LNCAP (cell line): ENCODE data around the gene CLDN34.

Source experiments
- TF ChIP-seq, protein P1 (sequence below): fragments of 450-650 bp; IDR thresholded peaks from 2 replicates; pipeline ENCODE4 v1.5.1; 2017; ENCODE audit warnings: mild to moderate bottlenecking

The CLDN34 gene

DNA sequence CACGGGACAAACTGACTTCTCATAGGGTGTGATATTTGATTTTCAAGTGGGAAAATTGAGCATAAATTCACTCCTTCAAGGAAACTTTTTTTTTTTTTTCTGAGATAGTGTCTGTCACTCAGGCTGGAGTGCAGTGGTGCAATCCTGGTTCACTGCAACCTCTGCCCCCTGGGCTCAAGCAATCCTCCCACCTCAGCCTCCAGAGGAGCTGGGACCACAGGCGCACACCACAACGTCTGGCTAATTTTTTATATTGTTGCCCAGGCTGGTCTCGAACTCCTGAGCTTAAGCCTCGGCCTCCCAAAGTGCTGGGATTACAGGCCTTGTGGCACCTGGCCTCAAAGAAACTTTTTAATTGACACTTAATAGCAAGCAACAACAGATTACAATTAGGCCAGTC is 13.8 kb downstream of the CLDN34 start:
- TF ChIP-seq, protein P1, sequence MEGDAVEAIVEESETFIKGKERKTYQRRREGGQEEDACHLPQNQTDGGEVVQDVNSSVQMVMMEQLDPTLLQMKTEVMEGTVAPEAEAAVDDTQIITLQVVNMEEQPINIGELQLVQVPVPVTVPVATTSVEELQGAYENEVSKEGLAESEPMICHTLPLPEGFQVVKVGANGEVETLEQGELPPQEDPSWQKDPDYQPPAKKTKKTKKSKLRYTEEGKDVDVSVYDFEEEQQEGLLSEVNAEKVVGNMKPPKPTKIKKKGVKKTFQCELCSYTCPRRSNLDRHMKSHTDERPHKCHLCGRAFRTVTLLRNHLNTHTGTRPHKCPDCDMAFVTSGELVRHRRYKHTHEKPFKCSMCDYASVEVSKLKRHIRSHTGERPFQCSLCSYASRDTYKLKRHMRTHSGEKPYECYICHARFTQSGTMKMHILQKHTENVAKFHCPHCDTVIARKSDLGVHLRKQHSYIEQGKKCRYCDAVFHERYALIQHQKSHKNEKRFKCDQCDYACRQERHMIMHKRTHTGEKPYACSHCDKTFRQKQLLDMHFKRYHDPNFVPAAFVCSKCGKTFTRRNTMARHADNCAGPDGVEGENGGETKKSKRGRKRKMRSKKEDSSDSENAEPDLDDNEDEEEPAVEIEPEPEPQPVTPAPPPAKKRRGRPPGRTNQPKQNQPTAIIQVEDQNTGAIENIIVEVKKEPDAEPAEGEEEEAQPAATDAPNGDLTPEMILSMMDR, result no peak

DNA sequence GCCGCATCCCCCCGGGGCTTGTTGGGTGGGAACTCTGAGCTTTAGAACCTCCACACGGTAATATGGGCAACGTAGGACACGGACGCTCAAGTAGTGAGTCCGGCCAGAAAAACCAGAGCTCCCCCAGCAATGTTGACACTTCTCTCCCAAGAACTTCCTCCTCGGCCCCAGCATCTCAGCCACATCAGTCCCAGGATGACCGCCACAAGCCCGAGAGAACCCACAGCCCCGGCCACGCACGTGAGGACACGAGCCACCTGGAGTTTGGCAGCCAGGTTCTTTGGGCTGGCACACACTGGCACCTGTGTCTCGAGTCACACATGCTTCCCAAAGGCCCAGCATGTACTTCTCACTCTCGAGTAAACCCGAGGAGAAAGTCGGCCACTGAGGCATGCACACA is 16.3 kb downstream of the CLDN34 start:
- TF ChIP-seq, protein P1, result no peak

DNA sequence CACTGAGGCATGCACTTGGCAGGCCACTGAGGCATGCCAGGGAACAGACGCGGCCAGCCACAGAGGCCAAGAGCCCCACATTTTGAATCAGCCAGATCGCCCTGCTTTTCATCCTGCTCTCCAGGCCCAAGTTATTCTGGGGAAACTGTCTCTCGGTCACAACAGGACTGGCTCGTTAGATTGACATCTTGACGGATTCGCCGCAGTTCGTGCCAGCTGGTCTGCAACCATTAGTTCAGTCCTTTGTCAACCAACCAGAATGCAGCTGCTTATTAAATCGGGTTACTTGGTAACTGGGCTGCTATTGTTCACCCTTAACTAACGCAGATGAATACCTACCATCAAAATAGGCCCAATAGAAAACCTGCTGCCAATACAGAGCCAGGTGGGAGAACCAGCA is 16.7 kb downstream of the CLDN34 start:
- TF ChIP-seq, protein P1, result no peak

DNA sequence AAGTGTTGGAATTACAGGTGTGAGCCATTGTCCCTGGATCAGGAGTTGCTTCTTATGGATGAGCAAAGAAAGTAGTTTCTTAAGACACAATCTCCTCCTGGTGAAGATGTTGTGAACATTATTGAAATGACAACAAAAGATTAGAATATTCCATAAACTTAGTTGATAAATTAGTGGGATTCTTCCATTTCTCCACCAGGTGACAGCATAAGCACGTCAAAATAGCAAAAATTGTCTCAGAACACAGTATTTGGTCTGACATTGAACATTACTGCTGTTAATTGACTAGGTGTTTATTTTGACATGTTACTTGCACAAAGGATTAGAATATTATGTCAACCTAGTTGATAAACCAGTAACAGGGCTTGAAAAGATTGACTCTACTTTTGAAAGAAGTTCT is 21.6 kb downstream of the CLDN34 start:
- TF ChIP-seq, protein P1, result peak; percentile 58

DNA sequence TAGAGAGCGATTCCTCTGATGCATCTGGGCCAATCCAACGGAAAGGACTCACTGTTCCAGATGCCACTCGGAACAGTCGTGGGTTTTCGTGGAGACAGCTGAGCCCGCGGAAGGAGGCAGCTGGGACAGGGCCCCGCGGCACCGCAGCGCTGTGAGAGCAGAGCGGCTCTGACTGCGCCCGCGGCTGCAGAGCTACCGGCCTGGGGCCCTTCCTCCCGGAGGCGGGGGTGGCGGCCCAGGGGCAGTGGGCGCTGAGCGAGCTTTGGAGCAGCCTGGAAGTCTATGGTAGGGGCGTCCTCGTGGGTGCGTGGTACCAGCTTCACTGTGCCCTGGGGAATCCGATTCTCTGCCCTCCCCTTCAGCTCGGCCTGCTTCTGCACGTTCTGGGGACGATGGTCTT is 24.9 kb downstream of the CLDN34 start:
- TF ChIP-seq, protein P1, result no peak

DNA sequence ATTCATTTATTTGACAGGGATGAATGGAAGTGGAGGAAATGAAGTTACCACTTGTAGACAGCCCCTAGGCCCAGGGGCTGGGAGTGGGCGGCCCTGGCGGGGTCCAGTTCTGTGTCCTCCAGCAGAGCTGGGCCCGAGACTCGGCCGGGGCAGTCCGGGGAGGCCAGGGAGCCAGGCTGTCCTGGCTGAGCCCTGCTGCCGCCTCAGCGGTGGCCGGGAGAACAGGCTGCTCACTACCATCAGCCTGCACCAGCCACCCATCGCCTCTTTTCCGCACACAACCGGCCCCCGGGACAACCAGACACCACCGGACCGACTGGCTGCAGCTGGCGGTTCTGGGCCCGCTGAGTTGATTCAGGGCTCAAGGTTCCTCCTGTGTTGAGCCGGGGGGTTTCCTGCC is 25.6 kb downstream of the CLDN34 start:
- TF ChIP-seq, protein P1, result no peak

DNA sequence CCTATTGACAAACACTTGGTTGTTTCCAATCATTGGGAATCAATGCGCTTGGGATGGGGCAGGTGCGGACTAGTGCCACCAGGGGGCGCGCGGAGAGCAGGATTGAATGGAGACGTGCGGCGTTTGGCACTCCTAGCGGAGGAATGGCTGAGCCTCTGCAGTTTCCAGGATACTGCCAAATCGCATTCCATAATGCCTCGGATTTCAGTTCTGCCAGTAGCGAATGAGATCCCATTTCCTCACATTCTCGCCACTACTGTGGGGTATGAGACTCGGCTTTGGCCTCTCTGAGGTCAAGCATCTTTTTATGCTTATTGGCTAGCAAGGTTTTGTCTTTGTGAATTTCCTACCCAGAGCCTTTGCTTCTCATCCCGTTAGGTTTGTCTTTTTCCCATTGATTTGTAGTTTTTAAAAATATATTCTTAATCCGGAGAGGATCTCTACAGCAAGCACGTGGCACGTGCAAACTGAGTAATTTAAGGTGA is 28.7 kb downstream of the CLDN34 start:
- TF ChIP-seq, protein P1, result peak; percentile 65

DNA sequence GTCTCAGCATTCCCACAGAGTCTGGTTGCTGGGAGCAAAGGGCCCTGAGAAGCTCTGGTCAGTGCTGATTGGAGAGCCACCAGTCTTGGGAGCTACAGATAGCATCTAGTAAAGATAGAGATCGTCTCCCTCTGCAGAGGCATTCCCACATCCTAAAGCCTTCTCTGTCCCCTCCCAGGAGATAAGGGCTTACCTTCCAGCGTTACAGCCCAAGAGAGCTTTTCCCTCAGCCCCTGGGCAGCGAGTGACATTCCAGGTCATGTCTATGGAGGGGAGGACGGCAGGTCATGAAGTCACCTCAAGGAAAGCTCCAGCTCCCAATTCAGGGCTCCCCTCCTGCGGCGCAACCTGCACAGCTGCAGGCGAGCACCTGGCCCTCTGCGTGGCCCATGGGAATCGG is 29.9 kb downstream of the CLDN34 start:
- TF ChIP-seq, protein P1, result no peak
